Measurements from ENCODE around the gene ATP6V1A. TPM values are rescaled to one million over a fixed set of nuclear protein-coding genes. Genes with fewer than 3 reads are reported as not detected.
"Not testable (repeated sequence)": the region's sequence is repeated elsewhere in the genome, so short reads cannot be mapped to it uniquely, and the experiment has no call there.

ATP6V1A gene
- total RNA-seq, 4 donors from 2014 or later = 23.4 to 43.6 (median 28.7) TPM

- DNase-seq = no peak
- no peaks in the 10 kb centered on the region for H3K36me3 ChIP-seq
- TF ChIP-seq POLR2A (IDR thresholded peaks at IDR 0.05) (no peak), CTCF (IDR thresholded peaks at IDR 0.05) (no peak)
- no peak overlapping the region for H3K4me3 ChIP-seq
- H3K4me1 ChIP-seq = no peaks in the 10 kb centered on the region
- H3K27me3 ChIP-seq = no peaks in the 10 kb centered on the region
- H3K27ac ChIP-seq = peak overlapping the region in 3 of 4 donors; percentile 10 to 78 (median 68)
- no peaks in the 10 kb centered on the region for H3K9me3 ChIP-seq
These were observed 101.0 kb downstream of the ATP6V1A start for GRCh38 chr3:113847664-113848461.

- not testable (repeated sequence) for H3K4me1 ChIP-seq, H3K27ac ChIP-seq, H3K36me3 ChIP-seq, H3K4me3 ChIP-seq, H3K27me3 ChIP-seq, H3K9me3 ChIP-seq, DNase-seq
These were observed 102.2 kb downstream of the ATP6V1A start for GRCh38 chr3:113849071-113849470.

GRCh38 chr3:113849841-113850240 lies 103.0 kb downstream of the ATP6V1A start:
- H3K27ac ChIP-seq, DNase-seq, H3K9me3 ChIP-seq, H3K4me3 ChIP-seq, H3K4me1 ChIP-seq, H3K36me3 ChIP-seq, H3K27me3 ChIP-seq: not testable (repeated sequence)

- not testable (repeated sequence) for H3K36me3 ChIP-seq, H3K9me3 ChIP-seq, H3K4me3 ChIP-seq, H3K27me3 ChIP-seq, H3K27ac ChIP-seq, H3K4me1 ChIP-seq, DNase-seq
These were observed 103.6 kb downstream of the ATP6V1A start for GRCh38 chr3:113850391-113850790.

GRCh38 chr3:113852506-113852905 lies 105.7 kb downstream of the ATP6V1A start:
- DNase-seq = no peak
- TF ChIP-seq POLR2A (IDR thresholded peaks at IDR 0.05) (no peak), CTCF (IDR thresholded peaks at IDR 0.05) (no peak)
- Histone ChIP-seq H3K27me3 (no peaks in the 10 kb centered on the region), H3K27ac (no peak overlapping the region), H3K4me1 (no peaks in the 10 kb centered on the region), H3K9me3 (no peaks in the 10 kb centered on the region), H3K36me3 (no peaks in the 10 kb centered on the region), H3K4me3 (no peak overlapping the region)

Other genes starting within 250 kb of the ATP6V1A start
- 10 to 100 TPM; 15.2 to 39.6 (median 20.6) TPM for gene SPICE1, start 231.9 kb upstream of the ATP6V1A start, total RNA-seq
- 100 to 1,000 TPM in 2 of 4 donors, 10 to 100 TPM in 2; 62.5 to 116 (median 91.6) TPM for gene SIDT1, start 214.5 kb upstream of the ATP6V1A start, total RNA-seq
- gene USF3, start 50.4 kb upstream of the ATP6V1A start, total RNA-seq = 10 to 100 TPM; 20.6 to 42.2 (median 32.5) TPM
- 10 to 100 TPM; 46.2 to 85.9 (median 62.6) TPM for gene NAA50, start 786 bp upstream of the ATP6V1A start, total RNA-seq
- gene GRAMD1C, start 91.8 kb downstream of the ATP6V1A start, total RNA-seq = 10 to 100 TPM; 20.6 to 48.0 (median 30.0) TPM
- gene ZDHHC23, start 201.0 kb downstream of the ATP6V1A start, total RNA-seq = 10 to 100 TPM; 15.7 to 27.2 (median 25.2) TPM

Measured in Peyer's patch (tissue), 4 donors.